ENCODE measurements around the gene FXYD3. TPM values are rescaled to one million over a fixed set of nuclear protein-coding genes. Genes with fewer than 3 reads are reported as not detected.

FXYD3 gene
- total RNA-seq, 6 experiments from 2014 or later = 1.0 TPM; not detected in 5

DNA sequence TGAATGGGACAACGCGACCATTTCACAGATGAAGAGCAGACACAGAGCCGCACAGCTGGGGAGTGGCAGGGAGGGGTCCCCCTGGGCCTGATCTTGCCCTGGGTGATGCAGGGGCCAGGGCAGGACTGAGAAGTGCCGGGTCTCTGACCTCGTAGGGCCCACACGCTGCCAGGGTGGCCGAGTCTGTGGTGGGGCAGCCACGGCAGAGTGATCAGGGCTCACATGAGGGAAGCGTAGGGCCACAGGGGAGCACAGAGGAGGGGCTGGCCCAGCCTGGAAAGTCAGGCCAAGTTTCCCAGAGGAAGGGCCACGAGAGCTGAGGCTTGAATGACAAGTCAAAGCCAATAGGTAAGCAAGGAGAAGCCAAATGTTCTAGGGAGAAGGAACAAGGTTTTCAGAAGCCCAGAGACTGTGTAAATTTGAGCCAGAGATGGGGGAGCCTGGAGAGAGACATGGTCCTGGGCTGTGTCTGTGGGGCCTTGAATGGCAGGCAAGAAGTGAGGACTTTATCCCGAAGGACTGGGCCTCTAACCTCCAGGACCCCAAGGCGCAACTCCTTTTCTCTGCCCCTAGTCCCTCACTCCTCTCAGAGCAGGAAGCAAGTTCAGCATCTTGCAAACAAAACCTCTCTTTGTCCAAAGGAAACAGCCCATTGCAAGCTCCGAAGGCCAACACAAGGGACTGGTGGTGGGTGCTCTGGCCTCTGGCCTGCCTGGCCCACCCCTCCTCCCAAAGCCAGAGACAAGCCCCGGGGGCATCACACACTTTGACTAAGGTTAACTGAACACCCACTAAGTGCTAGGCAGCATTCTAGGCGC, 31.7 kb upstream of the FXYD3 start:
- Histone ChIP-seq H3K27me3 (no peaks in the 10 kb centered on the region), H3K4me1 (peaks cover 0 to 18% (median 5%) of the 10 kb centered on the region in 4 donors), H3K9me3 (no peaks in the 10 kb centered on the region), H3K4me3 (no peak overlapping the region), H3K27ac (no peak overlapping the region), H3K36me3 (no peaks in the 10 kb centered on the region)
- intact Hi-C loops (cut with DNase I) = no loop called here
- DNase-seq (no peak), ATAC-seq (no peak)
- 93% methylated on average over 3 of the region's 15 CpGs for WGBS (ENCODE audit: insufficient coverage, low coverage, low lambda C conversion rate, missing lambda C conversion rate)
- TF ChIP-seq, protein P1, sequence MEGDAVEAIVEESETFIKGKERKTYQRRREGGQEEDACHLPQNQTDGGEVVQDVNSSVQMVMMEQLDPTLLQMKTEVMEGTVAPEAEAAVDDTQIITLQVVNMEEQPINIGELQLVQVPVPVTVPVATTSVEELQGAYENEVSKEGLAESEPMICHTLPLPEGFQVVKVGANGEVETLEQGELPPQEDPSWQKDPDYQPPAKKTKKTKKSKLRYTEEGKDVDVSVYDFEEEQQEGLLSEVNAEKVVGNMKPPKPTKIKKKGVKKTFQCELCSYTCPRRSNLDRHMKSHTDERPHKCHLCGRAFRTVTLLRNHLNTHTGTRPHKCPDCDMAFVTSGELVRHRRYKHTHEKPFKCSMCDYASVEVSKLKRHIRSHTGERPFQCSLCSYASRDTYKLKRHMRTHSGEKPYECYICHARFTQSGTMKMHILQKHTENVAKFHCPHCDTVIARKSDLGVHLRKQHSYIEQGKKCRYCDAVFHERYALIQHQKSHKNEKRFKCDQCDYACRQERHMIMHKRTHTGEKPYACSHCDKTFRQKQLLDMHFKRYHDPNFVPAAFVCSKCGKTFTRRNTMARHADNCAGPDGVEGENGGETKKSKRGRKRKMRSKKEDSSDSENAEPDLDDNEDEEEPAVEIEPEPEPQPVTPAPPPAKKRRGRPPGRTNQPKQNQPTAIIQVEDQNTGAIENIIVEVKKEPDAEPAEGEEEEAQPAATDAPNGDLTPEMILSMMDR (IDR thresholded peaks at IDR 0.05) = no peak
- no peak for TF ChIP-seq POLR2A (IDR thresholded peaks at IDR 0.05)

DNA sequence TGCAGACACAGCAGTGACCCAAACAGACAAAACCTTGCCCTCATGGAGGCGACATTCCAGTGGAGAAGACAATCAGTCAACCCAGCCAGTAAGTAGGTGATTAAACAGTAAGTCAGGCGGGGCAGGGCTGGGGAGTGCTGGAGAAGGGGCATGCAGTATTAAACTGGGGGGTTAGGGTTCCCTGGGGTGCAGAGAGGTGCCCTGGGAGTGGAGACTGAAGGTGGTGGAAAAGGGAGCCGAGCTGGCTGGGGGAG, 31.2 kb upstream of the FXYD3 start:
- WGBS (ENCODE audit: insufficient coverage, low coverage, low lambda C conversion rate, missing lambda C conversion rate) = 100% methylated on average over 2 of the region's 3 CpGs

DNA sequence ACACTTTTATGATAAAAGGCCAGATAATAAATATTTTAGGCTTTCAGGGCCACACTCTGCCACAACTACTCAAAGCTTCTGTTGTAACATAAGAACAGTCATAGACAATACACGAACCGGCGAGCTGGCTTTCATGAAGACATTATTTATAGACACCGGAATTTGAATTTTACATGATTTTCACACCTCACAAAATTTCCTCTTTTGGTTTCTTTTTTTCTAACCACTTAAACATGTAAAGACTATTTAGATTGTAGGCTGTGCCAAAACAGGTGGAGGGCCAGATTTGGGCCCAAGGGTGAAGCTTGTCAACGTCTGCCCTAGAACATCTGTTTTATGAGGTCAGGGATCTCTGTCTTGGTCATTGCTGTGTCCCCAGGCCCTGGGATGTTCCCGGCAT, 29.7 kb upstream of the FXYD3 start:
- intact Hi-C loops (cut with DNase I) = no loop called here
- 55% methylated on average over 6 of the region's 6 CpGs for WGBS (ENCODE audit: insufficient coverage, low coverage, low lambda C conversion rate, missing lambda C conversion rate)
- TF ChIP-seq, protein P1 (IDR thresholded peaks at IDR 0.05) = no peak
- TF ChIP-seq POLR2A (IDR thresholded peaks at IDR 0.05) = no peak

More for the DNA sequence above, 31.2 kb upstream of the FXYD3 start:
- H3K27me3 ChIP-seq = no peaks in the 10 kb centered on the region
- ATAC-seq (no peak), DNase-seq (no peak)
- H3K9me3 ChIP-seq = no peaks in the 10 kb centered on the region
- TF ChIP-seq POLR2A (IDR thresholded peaks at IDR 0.05) = no peak
- no peaks in the 10 kb centered on the region for H3K36me3 ChIP-seq
- intact Hi-C loops (cut with DNase I) = no loop called here
- peaks cover 0 to 18% (median 8%) of the 10 kb centered on the region in 4 donors for H3K4me1 ChIP-seq
- no peak overlapping the region for H3K4me3 ChIP-seq
- H3K27ac ChIP-seq = no peak overlapping the region

DNA sequence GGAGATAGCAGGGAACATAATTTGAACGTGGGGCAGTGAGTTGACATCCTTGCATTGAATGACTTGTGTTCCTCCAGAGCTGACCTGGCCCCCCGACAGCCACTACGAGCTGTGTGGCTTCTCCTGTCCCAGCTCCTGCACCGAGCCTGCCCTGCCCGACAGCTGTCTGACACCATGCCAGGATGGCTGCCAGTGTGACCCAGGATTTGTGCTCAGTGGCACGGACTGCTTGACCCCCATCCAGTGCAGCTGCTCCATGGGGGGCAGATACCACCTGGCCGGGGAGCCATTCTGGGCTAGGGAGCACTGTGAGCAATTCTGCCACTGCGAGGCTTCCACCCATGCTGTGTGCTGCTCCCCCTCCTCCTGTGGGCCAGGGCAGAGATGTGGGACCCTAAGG, 29.2 kb upstream of the FXYD3 start:
- no peak for TF ChIP-seq POLR2A (IDR thresholded peaks at IDR 0.05)
- TF ChIP-seq, protein P1 (IDR thresholded peaks at IDR 0.05) = no peak
- WGBS (ENCODE audit: insufficient coverage, low coverage, low lambda C conversion rate, missing lambda C conversion rate) = 37% methylated on average over 2 of the region's 8 CpGs

More for the DNA sequence above, 29.7 kb upstream of the FXYD3 start:
- Histone ChIP-seq H3K36me3 (no peaks in the 10 kb centered on the region), H3K4me3 (no peak overlapping the region), H3K27ac (no peak overlapping the region), H3K27me3 (no peaks in the 10 kb centered on the region), H3K4me1 (peaks cover 0 to 23% (median 8%) of the 10 kb centered on the region in 4 donors), H3K9me3 (no peaks in the 10 kb centered on the region)
- DNase-seq = no peak
- no peak for ATAC-seq

DNA sequence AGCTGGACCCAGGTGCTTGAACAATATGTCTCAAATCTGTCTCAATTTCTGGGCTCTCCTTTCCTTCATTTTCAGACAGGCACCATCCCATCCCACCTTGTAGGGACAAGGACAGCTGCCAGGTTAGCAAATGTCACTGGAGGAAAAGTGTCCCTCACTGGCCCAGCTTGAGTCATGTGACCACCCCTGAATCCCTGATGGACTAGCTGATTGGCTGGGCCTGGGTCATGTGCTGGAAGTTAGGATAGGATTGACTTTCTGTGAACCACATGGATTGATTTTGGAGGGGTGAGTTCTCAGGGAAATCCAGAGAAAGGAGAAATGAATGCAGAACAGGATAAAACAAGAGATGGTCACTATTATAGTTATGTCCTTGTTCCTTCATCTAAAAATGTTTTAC, 28.2 kb upstream of the FXYD3 start:
- intact Hi-C loops (cut with DNase I) = no loop called here
- Histone ChIP-seq H3K4me1 (peaks cover 0 to 21% (median 8%) of the 10 kb centered on the region in 4 donors), H3K4me3 (no peak overlapping the region), H3K36me3 (no peaks in the 10 kb centered on the region), H3K27me3 (no peaks in the 10 kb centered on the region), H3K27ac (no peak overlapping the region), H3K9me3 (no peaks in the 10 kb centered on the region)
- DNase-seq (no peak), ATAC-seq (no peak)
- no peak for TF ChIP-seq POLR2A (IDR thresholded peaks at IDR 0.05)
- TF ChIP-seq, protein P1 (IDR thresholded peaks at IDR 0.05) = no peak

More for the DNA sequence above, 29.2 kb upstream of the FXYD3 start:
- ATAC-seq (no peak), DNase-seq (no peak)
- H3K27me3 ChIP-seq = no peaks in the 10 kb centered on the region
- no peak overlapping the region for H3K27ac ChIP-seq
- intact Hi-C loops (cut with DNase I) = no loop called here
- H3K4me1 ChIP-seq = peaks cover 0 to 22% (median 9%) of the 10 kb centered on the region in 4 donors
- no peaks in the 10 kb centered on the region for H3K9me3 ChIP-seq
- H3K36me3 ChIP-seq = no peaks in the 10 kb centered on the region
- H3K4me3 ChIP-seq = no peak overlapping the region

Data from right lobe of liver (tissue), 6 donors.